Common myeloid progenitor, CD34-positive (primary cell): ENCODE data around the gene ABHD14A.

Experiments
- CTCF ChIA-PET: fragments of 350-600 bp; sonication (Branson Sonifier 250); formaldehyde crosslinking; loops from one replicate; lab custom pipeline; 2021; ENCODE audit warnings: antibody characterized with exemption; lab: Charles Lee
- POLR2A ChIA-PET: fragments of 350-600 bp; sonication (Branson Sonifier 250); formaldehyde crosslinking; loops from one replicate; lab custom pipeline; 2021; ENCODE audit warnings: antibody characterized with exemption; lab: Charles Lee
- DNase-seq, 3 donors: peaks; one replicate each; pipeline versions ENCODE4 v3.0.0 to v3.0.0-alpha.2; 2013
- H3K27ac ChIP-seq, 2 experiments: 1 replicate in 1 of 2; 2 replicates in 1 of 2; pipeline ENCODE4 v1.7.0; 2013; ENCODE audit warnings: inconsistent platforms in 2 of 2, low read length in 2 of 2, mild to moderate bottlenecking in 2 of 2, low read depth in 1 of 2, moderate library complexity in 1 of 2; ENCODE audit not compliant: severe bottlenecking in 2 of 2, insufficient read depth in 1 of 2, poor library complexity in 1 of 2
- H3K27me3 ChIP-seq, 5 experiments: replicated peaks in 2 of 5; 1 replicate in 3 of 5; 2 replicates in 2 of 5; pipeline versions ENCODE4 v1.6.1 to v1.7.0; 2013; ENCODE audit warnings: low read length in 4 of 5, mild to moderate bottlenecking in 2 of 5, moderate library complexity in 2 of 5, inconsistent platforms in 1 of 5; ENCODE audit not compliant: insufficient read depth in 5 of 5, control insufficient read depth in 4 of 5
- H3K36me3 ChIP-seq, 4 experiments: 1 replicate in 2 of 4; 2 replicates in 2 of 4; pipeline versions ENCODE4 v1.6.1 to v1.7.0; 2013; ENCODE audit warnings: low read length in 3 of 4, control low read depth in 1 of 4, mild to moderate bottlenecking in 1 of 4; ENCODE audit not compliant: control insufficient read depth in 4 of 4, insufficient read depth in 4 of 4
- H3K4me1 ChIP-seq, 4 experiments: 1 replicate in 3 of 4; 2 replicates in 1 of 4; pipeline versions ENCODE4 v1.6.1 to v1.7.1; 2013; ENCODE audit warnings: low read length in 3 of 4, mild to moderate bottlenecking in 3 of 4, control low read depth in 1 of 4, inconsistent platforms in 1 of 4, moderate library complexity in 1 of 4; ENCODE audit not compliant: control insufficient read depth in 4 of 4, insufficient read depth in 4 of 4; ENCODE audit errors: control extremely low read depth in 1 of 4
- H3K4me3 ChIP-seq, 7 experiments: 1 replicate in 4 of 7; 2 replicates in 3 of 7; pipeline versions ENCODE4 v1.5.1 to v1.7.0; 2013; ENCODE audit warnings: mild to moderate bottlenecking in 7 of 7, low read length in 6 of 7, moderate library complexity in 6 of 7, inconsistent platforms in 2 of 7, low read depth in 2 of 7, control low read depth in 1 of 7; ENCODE audit not compliant: insufficient read depth in 4 of 7, control insufficient read depth in 1 of 7; ENCODE audit errors: extremely low read depth in 1 of 7
- H3K9me3 ChIP-seq, 5 experiments: 1 replicate in 4 of 5; 2 replicates in 1 of 5; pipeline versions ENCODE4 v1.6.1 to v1.7.1; 2013; ENCODE audit warnings: low read length in 4 of 5, mild to moderate bottlenecking in 2 of 5, inconsistent platforms in 1 of 5, low read depth in 1 of 5, moderate library complexity in 1 of 5; ENCODE audit not compliant: control insufficient read depth in 4 of 5, insufficient read depth in 2 of 5; ENCODE audit errors: control extremely low read depth in 1 of 5
- WGBS: methylation state at CpG from one replicate; pipeline ENCODE4 v1.1.5; 2013; ENCODE audit not compliant: insufficient coverage; 5-methylcytosine and 5-hydroxymethylcytosine counted together

ABHD14A gene

DNA sequence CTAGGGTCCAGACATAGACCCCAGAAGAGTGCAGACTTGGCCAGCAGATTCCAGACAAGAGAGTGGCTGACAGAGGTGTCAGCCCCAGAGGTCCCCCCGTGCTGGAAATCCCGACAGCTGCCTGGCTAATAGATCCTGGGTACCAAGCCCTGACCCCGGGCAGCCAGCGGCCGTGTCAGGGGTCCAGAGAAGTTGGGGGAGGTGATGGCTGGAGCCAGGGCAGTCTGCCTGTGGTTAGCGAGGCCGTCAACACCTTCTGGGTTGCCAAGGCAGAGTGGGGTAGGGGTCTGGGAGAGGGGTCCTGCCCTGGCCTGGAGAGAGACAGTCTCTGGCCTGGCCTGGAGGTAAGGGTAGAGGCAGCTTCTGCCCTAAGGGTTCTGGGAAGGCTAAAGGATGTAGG, 45.9 kb downstream of the ABHD14A start:
- no peak overlapping the region for H3K4me3 ChIP-seq
- no peak for DNase-seq
- H3K4me1 ChIP-seq = peaks cover 0 to 16% (median 11%) of the 10 kb centered on the region in 4 experiments
- H3K36me3 ChIP-seq = no peaks in the 10 kb centered on the region
- H3K27ac ChIP-seq = no peak overlapping the region
- POLR2A ChIA-PET = no interaction called here
- WGBS = 100% methylated on average over 2 of the region's 7 CpGs
- no peaks in the 10 kb centered on the region for H3K27me3 ChIP-seq
- CTCF ChIA-PET = interaction anchor here (1.1 to 10.9 kb wide), 3 partner anchors 15 to 33 kb away, joined by 3 to 64 read pairs (median 4); no protein-coding TSS in a partner anchor
- H3K9me3 ChIP-seq = no peaks in the 10 kb centered on the region

GRCh38 chr3:52021489-52022268, 46.8 kb downstream of the ABHD14A start:
- ChIA-PET CTCF (interaction anchor here (0.7 to 10.9 kb wide), 5 partner anchors 12 to 110 kb away, joined by 3 to 64 read pairs (median 3); no protein-coding TSS in a partner anchor), POLR2A (no interaction called here)
- no peak overlapping the region for H3K4me3 ChIP-seq
- peak in 1 of 3 donors; percentile 21 for DNase-seq
- H3K36me3 ChIP-seq = no peaks in the 10 kb centered on the region
- WGBS = 72% methylated on average over 8 of the region's 10 CpGs
- no peaks in the 10 kb centered on the region for H3K9me3 ChIP-seq
- no peaks in the 10 kb centered on the region for H3K27me3 ChIP-seq
- H3K4me1 ChIP-seq = peaks cover 0 to 16% (median 11%) of the 10 kb centered on the region in 4 experiments
- no peak overlapping the region for H3K27ac ChIP-seq

GRCh38 chr3:52022323-52023100, 47.6 kb downstream of the ABHD14A start:
- ChIA-PET POLR2A (no interaction called here), CTCF (interaction anchor here (0.7 to 10.9 kb wide), 5 partner anchors 12 to 110 kb away, joined by 3 to 64 read pairs (median 4); no protein-coding TSS in a partner anchor)
- Histone ChIP-seq H3K4me1 (peaks cover 0 to 16% (median 11%) of the 10 kb centered on the region in 4 experiments), H3K9me3 (no peaks in the 10 kb centered on the region), H3K27me3 (no peaks in the 10 kb centered on the region), H3K36me3 (no peaks in the 10 kb centered on the region), H3K4me3 (no peak overlapping the region), H3K27ac (no peak overlapping the region)
- 96% methylated on average over 14 of the region's 20 CpGs for WGBS
- no peak for DNase-seq

- Histone ChIP-seq H3K27me3 (no peaks in the 10 kb centered on the region), H3K4me1 (peaks cover 0 to 16% (median 11%) of the 10 kb centered on the region in 4 experiments), H3K9me3 (no peaks in the 10 kb centered on the region), H3K4me3 (no peak overlapping the region), H3K27ac (no peak overlapping the region), H3K36me3 (no peaks in the 10 kb centered on the region)
- ChIA-PET CTCF (interaction anchor here (0.6 to 1.8 kb wide), 4 partner anchors 12 to 41 kb away, joined by 3 to 7 read pairs (median 4); no protein-coding TSS in a partner anchor), POLR2A (no interaction called here)
- WGBS = 100% methylated on average over 3 of the region's 3 CpGs
- no peak for DNase-seq
Observed at GRCh38 chr3:52023101-52023770, 48.4 kb downstream of the ABHD14A start.

DNA sequence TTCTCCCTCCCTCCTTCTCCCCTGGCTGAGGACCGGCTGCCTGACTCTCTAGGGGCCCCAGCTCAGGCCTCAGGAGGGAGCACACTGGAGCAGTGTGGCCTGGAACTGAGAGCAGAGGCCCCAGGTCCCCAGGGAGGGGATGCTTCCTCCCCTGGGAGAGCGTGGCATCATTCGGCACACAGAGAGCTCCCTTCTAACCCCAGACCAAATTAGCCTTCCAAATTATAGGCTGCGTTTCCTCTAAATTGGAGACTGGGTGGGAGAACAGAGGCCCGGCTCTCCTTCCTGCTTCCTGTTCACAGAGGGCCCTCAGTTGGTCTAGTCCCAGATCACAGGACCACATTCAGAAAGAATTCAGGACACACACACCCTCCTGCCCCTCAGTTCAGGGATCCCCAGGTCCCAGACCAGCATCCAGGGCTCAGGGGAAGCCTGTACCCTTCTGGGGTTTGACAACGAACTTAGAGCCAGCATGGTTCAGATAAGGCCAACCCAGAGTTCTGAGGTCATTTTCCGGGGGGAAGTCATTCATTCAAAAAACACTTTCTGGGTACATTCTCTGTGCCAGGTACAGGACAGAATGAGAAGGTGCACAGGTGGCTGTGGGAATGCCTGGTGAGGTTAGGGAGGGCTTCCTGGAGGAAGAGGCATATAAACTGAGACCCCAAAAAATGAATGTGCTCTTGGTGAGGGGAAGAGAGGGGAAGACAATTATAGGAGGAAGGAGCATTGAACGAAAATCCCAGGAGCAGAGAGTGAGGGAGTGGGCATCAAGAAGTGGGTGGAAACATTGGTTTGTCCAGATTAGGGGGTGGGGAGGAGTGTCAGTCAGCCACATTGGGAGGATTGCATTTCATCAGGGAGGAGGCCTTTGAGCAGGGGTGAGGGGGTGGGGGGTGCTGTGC, 49.2 kb downstream of the ABHD14A start:
- Histone ChIP-seq H3K9me3 (no peaks in the 10 kb centered on the region), H3K27me3 (no peaks in the 10 kb centered on the region), H3K4me3 (no peak overlapping the region), H3K27ac (no peak overlapping the region), H3K36me3 (no peaks in the 10 kb centered on the region), H3K4me1 (peaks cover 0 to 16% (median 11%) of the 10 kb centered on the region in 4 experiments)
- no peak for DNase-seq
- ChIA-PET POLR2A (no interaction called here), CTCF (interaction anchor here (1.2 to 1.8 kb wide), 3 partner anchors 11 to 28 kb away, joined by 3 to 7 read pairs (median 4); no protein-coding TSS in a partner anchor)
- 80% methylated on average over 5 of the region's 8 CpGs for WGBS

GRCh38 chr3:52024765-52025452, 50.0 kb downstream of the ABHD14A start:
- no peaks in the 10 kb centered on the region for H3K36me3 ChIP-seq
- H3K9me3 ChIP-seq = no peaks in the 10 kb centered on the region
- H3K27me3 ChIP-seq = no peaks in the 10 kb centered on the region
- no peak for DNase-seq
- H3K4me3 ChIP-seq = no peak overlapping the region
- 79% methylated on average over 3 of the region's 6 CpGs for WGBS
- peaks cover 0 to 16% (median 11%) of the 10 kb centered on the region in 4 experiments for H3K4me1 ChIP-seq
- no peak overlapping the region for H3K27ac ChIP-seq
- POLR2A ChIA-PET = no interaction called here
- CTCF ChIA-PET = no interaction called here
